SK-N-MC (cell line): ENCODE data around the gene CDK2.

Experiments
- DNase-seq: peaks from one replicate; pipeline ENCODE4 v3.0.0-alpha.2; 2011; ENCODE audit warnings: low read depth, low spot score
- H3K27ac ChIP-seq: fragments of 200-600 bp; sonication (generic); 2 replicates; pipeline ENCODE4 v1.5.1; 2016; ENCODE audit warnings: mixed run types
- H3K36me3 ChIP-seq: fragments of 200-600 bp; sonication (generic); 2 replicates; pipeline ENCODE4 v1.6.1; 2017; ENCODE audit warnings: antibody characterized with exemption, low read length, mixed read lengths; ENCODE audit not compliant: insufficient read depth
- H3K4me3 ChIP-seq: fragments of 200-600 bp; sonication (generic); 2 replicates; pipeline ENCODE4 v1.5.1; 2016
- H3K9ac ChIP-seq: fragments of 200-600 bp; sonication (generic); 2 replicates; pipeline ENCODE4 v1.8.0; 2017; ENCODE audit warnings: mixed run types, mixed read lengths; ENCODE audit not compliant: insufficient read length
- H3K9me3 ChIP-seq: fragments of 200-600 bp; sonication (generic); 2 replicates; pipeline ENCODE4 v1.6.1; 2017; ENCODE audit warnings: low read depth, mild to moderate bottlenecking, antibody characterized with exemption, low read length, moderate library complexity, mixed read lengths
- EZH2 ChIP-seq: fragments of 200-600 bp; sonication (generic); IDR thresholded peaks from one replicate; pipeline ENCODE4 v1.6.1; 2017; ENCODE audit warnings: antibody characterized with exemption
- FOXP2 ChIP-seq: optimal IDR thresholded peaks from 2 replicates; pipeline ENCODE3; 2011; ENCODE audit warnings: mild to moderate bottlenecking, moderate library complexity; ENCODE audit not compliant: insufficient read depth; ENCODE audit errors: extremely low read length, control extremely low read depth
- POLR2AphosphoS5 ChIP-seq: IDR thresholded peaks from 2 replicates; pipeline ENCODE4 v1.6.1; 2012; ENCODE audit warnings: mild to moderate bottlenecking, low read depth, low read length, borderline replicate concordance

CDK2 gene

DNA sequence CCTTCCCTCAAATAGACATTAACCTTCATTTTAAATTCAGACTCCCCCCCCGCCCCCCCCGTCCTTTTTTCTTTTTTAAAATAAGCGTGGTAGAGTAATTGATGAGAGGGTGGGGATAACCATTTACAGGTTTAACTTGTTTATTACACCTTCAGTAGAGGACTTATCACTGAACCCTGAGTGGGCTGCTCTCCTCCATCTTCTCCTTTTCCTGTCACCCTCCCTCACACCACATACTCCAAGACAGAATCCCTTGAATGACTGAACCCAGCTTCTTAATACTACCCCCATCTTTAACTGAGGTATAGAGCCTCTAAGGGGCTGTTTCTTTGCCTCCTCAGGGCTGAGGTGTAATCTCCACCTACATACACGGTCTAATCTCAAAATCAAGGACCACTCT lies 50.6 kb downstream of the CDK2 start:
- Histone ChIP-seq H3K27ac (no peak overlapping the region), H3K4me3 (no peak overlapping the region), H3K36me3 (no peaks in the 10 kb centered on the region), H3K9me3 (no peaks in the 10 kb centered on the region), H3K9ac (no peak overlapping the region)
- no peak for DNase-seq
- TF ChIP-seq POLR2AphosphoS5 (no peak), FOXP2 (no peak), EZH2 (no peak)

DNA sequence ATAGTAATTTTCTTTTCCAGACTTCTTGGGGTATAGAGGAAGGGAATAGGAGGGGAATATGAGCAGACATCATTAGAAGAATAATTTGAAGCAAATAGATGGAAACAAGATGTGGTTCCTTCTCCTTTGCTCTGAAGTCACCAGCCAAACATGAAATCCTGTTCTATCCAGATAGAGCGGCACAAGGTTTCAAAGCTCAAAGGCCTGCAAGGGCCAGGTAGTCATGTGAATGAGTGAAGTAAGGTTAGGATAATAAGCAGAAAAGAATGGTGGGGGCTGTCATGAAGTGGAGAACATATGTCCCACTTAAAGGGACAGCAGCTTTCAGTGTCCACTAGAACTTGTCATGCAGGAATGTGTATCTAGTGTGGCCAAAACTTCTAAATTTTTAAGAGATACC lies 51.7 kb downstream of the CDK2 start:
- no peaks in the 10 kb centered on the region for H3K9me3 ChIP-seq
- H3K27ac ChIP-seq = no peak overlapping the region
- H3K9ac ChIP-seq = no peak overlapping the region
- TF ChIP-seq EZH2 (no peak), POLR2AphosphoS5 (no peak), FOXP2 (no peak)
- no peaks in the 10 kb centered on the region for H3K36me3 ChIP-seq
- no peak overlapping the region for H3K4me3 ChIP-seq
- DNase-seq = no peak

DNA sequence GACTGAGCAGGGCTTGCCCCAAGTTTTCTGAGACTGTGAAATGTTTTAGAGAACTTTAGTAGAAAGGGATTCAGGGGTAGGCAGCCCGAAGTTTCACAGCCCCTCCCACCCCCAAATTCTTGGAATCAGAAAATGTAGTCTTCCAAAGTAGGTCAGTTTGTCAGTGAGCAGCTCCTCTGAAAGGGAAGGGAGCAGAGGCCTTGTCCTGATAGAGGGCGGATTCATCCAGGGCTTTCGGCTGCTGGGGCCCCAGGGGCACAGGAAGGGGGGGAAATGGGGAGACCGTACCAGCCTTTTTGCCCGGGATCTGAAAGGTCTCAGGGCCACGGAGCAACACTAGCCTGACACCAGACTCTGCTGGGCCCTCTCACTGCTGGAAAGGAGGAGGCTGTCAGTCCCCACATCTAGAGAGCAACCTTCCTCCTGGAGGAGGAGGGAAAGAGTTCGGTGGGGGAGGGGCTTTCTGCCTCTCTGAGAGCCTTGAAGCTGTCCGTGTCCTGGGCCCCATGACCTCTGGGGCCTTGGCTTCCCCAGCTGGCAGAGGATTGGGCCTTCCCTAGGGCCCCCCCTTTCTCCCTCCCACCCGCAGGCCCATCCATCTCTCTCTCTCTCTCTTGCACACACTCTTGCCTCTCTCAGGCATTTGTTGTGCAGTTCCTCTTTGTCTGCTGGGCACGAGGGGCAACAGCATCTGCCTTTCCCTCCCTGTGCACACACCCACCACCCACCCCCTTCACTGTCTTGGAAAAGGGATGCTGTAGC lies 54.0 kb downstream of the CDK2 start, which contains the start of gene IKZF4:
Gene IKZF4, plus strand, starts transcription at position 621 of the 762 bp plus-strand sequence. CDS start 451 bp downstream, outside the sequence.
- DNase-seq = no peak
- Histone ChIP-seq H3K36me3 (no peaks in the 10 kb centered on the region), H3K9ac (no peak within 1 kb of the TSS), H3K27ac (no peak within 1 kb of the TSS), H3K4me3 (no peak within 1 kb of the TSS), H3K9me3 (no peaks in the 10 kb centered on the region)
- TF ChIP-seq EZH2 = no peak

DNA sequence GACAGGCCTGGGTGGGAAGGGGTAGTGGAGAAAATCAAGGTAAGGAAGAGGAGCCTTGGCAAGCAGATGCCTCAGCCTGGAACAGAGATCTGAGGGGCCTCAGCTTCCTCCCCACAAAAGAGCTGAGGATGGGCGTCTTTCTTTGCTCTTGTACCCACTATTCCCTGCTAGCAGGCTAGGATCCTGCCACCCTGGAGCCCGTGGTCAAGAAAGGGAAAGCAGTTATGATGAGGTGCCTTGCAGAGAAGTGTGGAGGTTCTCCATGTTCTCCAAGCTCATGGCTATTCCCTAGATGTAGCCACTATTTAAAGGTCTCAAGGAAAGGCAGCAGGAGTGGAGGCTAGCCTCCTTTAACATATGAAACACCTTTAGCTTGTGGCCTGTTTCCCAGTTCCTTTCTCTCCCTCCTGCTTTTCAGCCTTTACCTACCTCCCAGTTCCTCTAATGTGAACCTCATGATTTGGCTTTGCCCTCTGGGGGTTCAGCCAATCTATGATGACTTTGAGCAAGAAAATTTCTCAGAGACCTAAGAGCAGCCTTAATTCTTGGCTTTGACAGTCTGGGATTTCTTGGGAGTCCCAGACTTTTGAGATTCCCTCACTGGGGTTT lies 55.4 kb downstream of the CDK2 start:
- Histone ChIP-seq H3K27ac (no peak overlapping the region), H3K9me3 (no peaks in the 10 kb centered on the region), H3K4me3 (no peak overlapping the region), H3K36me3 (no peaks in the 10 kb centered on the region), H3K9ac (no peak overlapping the region)
- no peak for DNase-seq
- TF ChIP-seq EZH2 = no peak
- TF ChIP-seq POLR2AphosphoS5 = no peak
- TF ChIP-seq FOXP2 = no peak
